ENCODE measurements around the gene PCAT6.
"Not testable (repeated sequence)": the region's sequence is repeated elsewhere in the genome, so short reads cannot be mapped to it uniquely, and the experiment has no call there.

PCAT6 gene

GRCh38 chr1:202807451-202807925 lies 3.3 kb upstream of the PCAT6 start:
- DNase-seq (peak; percentile 48), ATAC-seq (no peak)

GRCh38 chr1:202807926-202808757 lies 2.6 kb upstream of the PCAT6 start, which contains the start of gene KDM5B:
TSS of gene KDM5B (minus strand) at chr1:202808421. CDS start at chr1:202808305, 116 bp downstream.
- DNase-seq (peak; percentile 75), ATAC-seq (peak; percentile 45)

- no peak for ATAC-seq
Measured at GRCh38 chr1:202809597-202810159, 1.1 kb upstream of the PCAT6 start.

GRCh38 chr1:202810193-202810614 lies 550 bp upstream of the PCAT6 start:
- ATAC-seq (no peak), DNase-seq (no peak)

More at GRCh38 chr1:202809597-202810159, 1.1 kb upstream of the PCAT6 start:
- DNase-seq, result no peak

GRCh38 chr1:202811296-202812175 lies 782 bp downstream of the PCAT6 start:
- DNase-seq, result peak; percentile 63
- ATAC-seq, result no peak

- no peak for DNase-seq
- no peak for ATAC-seq
Measured at GRCh38 chr1:202812176-202813026, 1.6 kb downstream of the PCAT6 start.

- DNase-seq (no peak), ATAC-seq (no peak)
Measured at GRCh38 chr1:202815120-202815519, 4.4 kb downstream of the PCAT6 start.

DNA sequence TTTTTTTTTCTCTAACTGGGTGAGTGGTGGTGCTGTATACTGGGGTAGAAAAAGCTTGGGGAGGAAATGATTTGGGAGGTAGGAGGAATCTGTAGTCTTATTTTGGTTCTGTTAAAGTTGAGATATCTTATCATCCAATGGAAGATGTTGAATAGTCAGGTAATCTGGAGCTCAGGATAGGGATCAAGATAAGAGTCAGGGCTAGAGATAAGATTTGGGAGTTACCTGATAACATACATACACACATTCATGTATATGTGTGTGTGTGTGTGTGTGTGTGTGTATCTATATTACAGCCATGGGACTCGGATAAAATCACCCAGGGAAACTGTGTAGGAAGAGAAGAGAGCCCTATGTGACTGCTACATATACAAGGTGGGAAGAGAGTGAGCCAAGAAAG lies 8.1 kb downstream of the PCAT6 start:
- DNase-seq (no peak), ATAC-seq (no peak)

DNA sequence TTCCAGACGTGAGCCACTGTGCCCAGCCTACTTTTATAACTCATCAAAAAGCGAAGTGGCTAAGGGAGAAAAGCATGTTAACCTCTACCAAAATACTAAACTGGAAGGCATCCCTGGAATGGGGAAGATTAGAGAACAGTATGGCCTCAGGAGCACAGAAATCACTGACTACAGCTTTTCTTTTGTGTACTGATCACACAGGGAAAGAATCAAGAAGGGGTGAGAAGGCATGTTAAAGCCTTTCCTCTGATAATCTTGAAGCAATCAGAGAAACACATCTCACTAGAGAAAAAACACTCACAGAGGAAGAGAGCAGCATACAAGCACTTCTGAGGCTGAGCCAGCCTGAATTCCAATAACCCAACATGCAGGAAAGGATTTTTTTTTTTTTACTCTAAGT lies 10.7 kb downstream of the PCAT6 start:
- no peak for DNase-seq
- no peak for ATAC-seq

DNA sequence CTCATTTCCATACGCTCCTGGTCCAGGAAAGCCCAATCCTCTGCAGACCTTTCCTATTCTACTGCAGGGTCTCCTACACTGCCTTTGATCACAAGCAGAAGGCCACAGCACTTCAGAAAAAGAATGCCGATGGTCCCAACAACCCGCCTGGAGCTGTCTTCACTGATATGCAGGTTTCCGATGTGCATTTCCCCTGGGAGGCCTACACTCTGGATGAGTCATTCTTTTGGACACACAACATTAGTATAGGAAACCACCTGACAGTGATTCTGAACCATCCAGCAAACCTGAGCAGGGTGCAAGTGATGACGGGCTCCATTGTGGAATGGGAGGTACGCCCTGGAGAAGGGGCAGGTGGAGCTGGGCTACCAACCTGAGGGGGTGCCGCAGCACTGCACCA lies 15.0 kb downstream of the PCAT6 start:
- ATAC-seq (no peak), DNase-seq (no peak)

DNA sequence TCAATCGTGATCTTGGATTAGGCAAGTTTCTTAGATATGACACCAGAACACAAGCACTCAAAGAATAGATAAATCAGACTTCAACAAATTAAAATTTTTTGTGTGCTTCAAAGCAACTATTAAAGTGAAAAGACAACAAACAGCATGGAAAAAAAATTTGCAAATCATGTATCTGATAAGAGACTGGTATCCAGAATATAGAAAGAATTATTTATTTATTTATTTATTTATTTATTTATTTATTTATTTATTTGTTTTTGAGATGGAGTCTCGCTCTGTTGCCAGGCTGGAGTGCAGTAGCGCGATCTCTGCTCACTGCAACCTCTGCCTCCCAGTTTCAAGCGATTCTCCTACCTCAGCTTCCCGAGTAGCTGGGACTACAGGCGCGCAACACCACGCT lies 18.5 kb downstream of the PCAT6 start:
- not testable (repeated sequence) for ATAC-seq

GRCh38 chr1:202831906-202832305 lies 21.2 kb downstream of the PCAT6 start:
- ATAC-seq, result no peak
- no peak for DNase-seq

More for the DNA sequence above, 18.5 kb downstream of the PCAT6 start:
- DNase-seq, result not testable (repeated sequence)

GRCh38 chr1:202834771-202835547 lies 24.2 kb downstream of the PCAT6 start:
- peak; percentile 60 for ATAC-seq
- peak; percentile 25 for DNase-seq

DNA sequence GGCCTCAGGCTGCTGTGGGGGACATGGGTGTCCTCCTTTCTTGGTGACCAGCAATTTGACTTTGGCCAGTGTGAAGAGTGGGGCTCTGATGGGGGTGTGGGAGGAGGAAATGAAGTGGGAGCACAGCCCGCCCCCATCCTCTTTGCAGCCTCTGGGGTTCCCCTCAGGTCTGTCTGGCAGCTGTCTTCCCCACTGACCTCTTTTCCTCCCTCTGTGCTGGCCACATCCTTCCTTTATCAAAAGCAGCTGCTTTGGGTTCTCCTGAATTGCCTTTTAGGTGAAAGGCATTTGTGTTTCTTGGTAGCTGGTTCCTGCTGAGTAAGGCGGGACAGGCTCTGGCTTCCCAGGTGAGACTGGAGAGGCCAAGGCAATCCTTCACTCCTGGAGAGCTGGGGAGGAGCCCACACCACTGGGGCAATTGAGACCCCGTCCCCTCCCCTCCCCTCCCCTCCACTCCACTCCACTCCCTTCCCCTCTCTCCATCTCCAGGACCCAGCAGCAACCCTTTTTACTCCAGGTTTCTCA lies 24.9 kb downstream of the PCAT6 start:
- DNase-seq, result peak; percentile 23
- ATAC-seq, result peak; percentile 61

- no peak for DNase-seq
- no peak for ATAC-seq
Measured at GRCh38 chr1:202836623-202837403, 26.1 kb downstream of the PCAT6 start.

GRCh38 chr1:202837746-202838262 lies 27.1 kb downstream of the PCAT6 start:
- ATAC-seq, result no peak

GRCh38 chr1:202843081-202843480 lies 32.3 kb downstream of the PCAT6 start:
- ATAC-seq (no peak), DNase-seq (no peak)

More at GRCh38 chr1:202837746-202838262, 27.1 kb downstream of the PCAT6 start:
- DNase-seq, result no peak

DNA sequence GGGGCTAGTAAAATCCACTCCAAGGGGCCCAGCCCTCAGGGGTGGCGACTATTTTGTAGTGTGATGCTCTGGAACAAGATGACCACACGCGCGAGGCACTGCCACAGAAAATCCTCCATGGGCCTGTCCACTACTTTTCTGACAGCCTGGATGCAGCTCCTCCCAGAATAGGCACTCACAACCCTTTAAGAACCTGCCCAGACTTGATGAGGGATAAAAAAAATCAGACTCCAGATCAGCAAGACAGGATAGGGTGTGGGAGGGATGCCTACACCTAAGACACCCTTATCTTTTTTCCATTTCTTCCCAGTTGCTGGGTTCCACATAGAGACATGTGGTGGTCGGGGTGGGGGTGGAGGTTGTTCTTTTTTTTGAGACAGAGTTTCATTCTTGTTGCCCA lies 33.5 kb downstream of the PCAT6 start:
- ATAC-seq (no peak), DNase-seq (no peak)

DNA sequence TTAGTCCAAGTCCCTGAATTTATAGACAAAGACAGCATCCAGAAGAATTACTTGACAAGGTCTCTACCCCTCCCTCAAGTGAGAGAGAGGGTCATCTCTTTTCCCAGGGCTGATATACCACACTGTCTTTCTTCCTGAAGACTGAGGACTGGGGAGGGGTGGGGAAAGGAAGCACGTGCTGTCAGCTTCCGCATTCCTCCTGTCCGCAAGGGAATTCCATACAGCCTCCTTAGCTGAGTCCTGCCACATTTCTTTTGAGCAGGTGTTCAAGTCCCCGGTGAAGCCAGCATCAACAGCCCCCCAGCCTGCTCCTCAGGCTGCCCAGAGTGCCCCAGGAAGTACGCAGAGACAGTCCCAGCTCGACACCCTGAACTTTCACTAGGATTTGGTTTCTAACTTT lies 34.2 kb downstream of the PCAT6 start:
- no peak for ATAC-seq

More for the DNA sequence above, 34.2 kb downstream of the PCAT6 start:
- DNase-seq, result no peak
